ENCODE results near the gene MT1HL1.
"Not testable (repeated sequence)": the region's sequence is repeated elsewhere in the genome, so short reads cannot be mapped to it uniquely, and the experiment has no call there.

MT1HL1 gene

DNA sequence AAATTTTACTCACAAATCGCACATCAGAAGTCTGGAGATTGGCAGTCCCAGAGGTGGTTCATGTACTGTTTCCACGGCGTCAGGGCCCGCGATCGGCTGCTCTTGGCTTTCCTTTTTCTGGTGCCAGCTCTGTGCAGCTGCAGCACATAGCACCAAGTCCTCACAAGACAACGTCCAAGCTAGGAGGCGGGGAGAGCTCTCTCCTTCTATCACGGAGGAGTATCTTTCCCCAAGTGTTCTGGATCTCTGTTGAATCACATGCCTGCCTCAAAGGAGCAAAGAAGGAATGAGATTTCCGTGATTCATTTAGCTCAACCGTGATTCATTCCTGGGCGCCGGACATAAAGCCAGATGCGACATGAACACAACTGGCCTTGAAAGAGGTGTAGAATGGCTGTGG, 25.5 kb downstream of the MT1HL1 start:
- no peak for DNase-seq
- H3K36me3 ChIP-seq = no peaks in the 10 kb centered on the region
- no peak for TF ChIP-seq CTCF (IDR thresholded peaks at IDR 0.05; ENCODE audit: low read depth, low read length)
- H3K9me3 ChIP-seq (ENCODE audit: severe bottlenecking) = peaks cover 7% of the 10 kb centered on the region
- H3K27ac ChIP-seq = no peak overlapping the region
- no peak overlapping the region for H3K4me3 ChIP-seq (ENCODE audit: low read depth, low read length)
- H3K27me3 ChIP-seq (ENCODE audit: insufficient read depth, low read depth, severe bottlenecking) = no peaks in the 10 kb centered on the region

- no peak overlapping the region for H3K4me3 ChIP-seq (ENCODE audit: low read depth, low read length)
- TF ChIP-seq CTCF (IDR thresholded peaks at IDR 0.05; ENCODE audit: low read depth, low read length) = no peak
- H3K9me3 ChIP-seq (ENCODE audit: severe bottlenecking) = peaks cover 7% of the 10 kb centered on the region
- H3K36me3 ChIP-seq = no peaks in the 10 kb centered on the region
- no peaks in the 10 kb centered on the region for H3K27me3 ChIP-seq (ENCODE audit: insufficient read depth, low read depth, severe bottlenecking)
- no peak overlapping the region for H3K27ac ChIP-seq
- no peak for DNase-seq
Observed at GRCh38 chr1:236975461-236975860, 28.8 kb downstream of the MT1HL1 start.

GRCh38 chr1:236974025-236974424, 30.2 kb downstream of the MT1HL1 start:
- H3K27me3 ChIP-seq (ENCODE audit: insufficient read depth, low read depth, severe bottlenecking); DNase-seq; H3K27ac ChIP-seq; H3K36me3 ChIP-seq; H3K9me3 ChIP-seq (ENCODE audit: severe bottlenecking); H3K4me3 ChIP-seq (ENCODE audit: low read depth, low read length): not testable (repeated sequence)
- peak; percentile 15; the same call in 1 of the 2 replicates for TF ChIP-seq CTCF (IDR thresholded peaks at IDR 0.05; ENCODE audit: low read depth, low read length)

- Histone ChIP-seq H3K36me3 (no peaks in the 10 kb centered on the region), H3K4me3 (ENCODE audit: low read depth, low read length) (no peak overlapping the region), H3K9me3 (ENCODE audit: severe bottlenecking) (no peaks in the 10 kb centered on the region), H3K27me3 (ENCODE audit: insufficient read depth, low read depth, severe bottlenecking) (no peaks in the 10 kb centered on the region), H3K27ac (no peak overlapping the region)
- no peak for TF ChIP-seq CTCF (IDR thresholded peaks at IDR 0.05; ENCODE audit: low read depth, low read length)
- DNase-seq = no peak
Observed at GRCh38 chr1:236966636-236967035, 37.6 kb downstream of the MT1HL1 start.

DNA sequence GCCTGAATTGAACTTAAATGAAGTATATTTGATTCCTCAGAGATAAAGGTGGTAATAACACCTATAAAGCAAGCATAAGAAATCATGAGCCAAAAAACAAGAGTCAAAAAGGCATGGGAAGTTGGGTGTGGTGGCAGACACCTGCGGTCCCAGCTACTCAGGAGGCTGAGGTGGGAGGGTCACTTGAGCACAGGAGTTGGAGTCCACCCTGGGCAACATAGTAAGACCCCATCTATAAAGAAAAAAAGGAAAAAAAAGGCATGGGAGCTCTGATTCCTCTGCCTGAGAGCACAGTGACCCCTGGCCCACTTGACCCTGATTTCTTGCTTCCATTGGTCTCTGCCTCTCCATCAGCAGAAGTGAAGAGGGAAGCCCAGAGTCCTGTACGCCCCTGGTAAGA, 40.3 kb downstream of the MT1HL1 start:
- no peak for TF ChIP-seq CTCF (IDR thresholded peaks at IDR 0.05; ENCODE audit: low read depth, low read length)
- no peaks in the 10 kb centered on the region for H3K36me3 ChIP-seq

GRCh38 chr1:236959112-236959511, 45.1 kb downstream of the MT1HL1 start:
- DNase-seq = no peak
- no peaks in the 10 kb centered on the region for H3K9me3 ChIP-seq (ENCODE audit: severe bottlenecking)
- no peaks in the 10 kb centered on the region for H3K36me3 ChIP-seq
- no peak overlapping the region for H3K4me3 ChIP-seq (ENCODE audit: low read depth, low read length)
- H3K27ac ChIP-seq = no peak overlapping the region
- H3K27me3 ChIP-seq (ENCODE audit: insufficient read depth, low read depth, severe bottlenecking) = no peaks in the 10 kb centered on the region
- TF ChIP-seq CTCF (IDR thresholded peaks at IDR 0.05; ENCODE audit: low read depth, low read length) = no peak

More for the DNA sequence above, 40.3 kb downstream of the MT1HL1 start:
- DNase-seq = no peak
- Histone ChIP-seq H3K9me3 (ENCODE audit: severe bottlenecking) (no peaks in the 10 kb centered on the region), H3K27me3 (ENCODE audit: insufficient read depth, low read depth, severe bottlenecking) (no peaks in the 10 kb centered on the region), H3K27ac (no peak overlapping the region), H3K4me3 (ENCODE audit: low read depth, low read length) (no peak overlapping the region)

Measured in WERI-Rb-1 (cell line).